Tibial nerve (tissue), 3 donors: Measurements from ENCODE around the gene LRRC8D.

Experiments used
- CTCF ChIP-seq, 5 experiments: fragments of 200-600 bp in 3 of 5; fragments of 450-650 bp in 2 of 5; sonication (generic) in 3 of 5; IDR thresholded peaks; one replicate each; pipeline ENCODE4 v1.5.1; 2016 to 2019; ENCODE audit warnings: antibody characterized with exemption in 5 of 5, mild to moderate bottlenecking in 3 of 5, moderate library complexity in 2 of 5
- POLR2A ChIP-seq, 2 donors: fragments of 450-650 bp; IDR thresholded peaks; one replicate each; pipeline ENCODE4 v1.6.1; 2017; ENCODE audit warnings: antibody characterized with exemption in 2 of 2, mild to moderate bottlenecking in 2 of 2, moderate library complexity in 2 of 2

DNA sequence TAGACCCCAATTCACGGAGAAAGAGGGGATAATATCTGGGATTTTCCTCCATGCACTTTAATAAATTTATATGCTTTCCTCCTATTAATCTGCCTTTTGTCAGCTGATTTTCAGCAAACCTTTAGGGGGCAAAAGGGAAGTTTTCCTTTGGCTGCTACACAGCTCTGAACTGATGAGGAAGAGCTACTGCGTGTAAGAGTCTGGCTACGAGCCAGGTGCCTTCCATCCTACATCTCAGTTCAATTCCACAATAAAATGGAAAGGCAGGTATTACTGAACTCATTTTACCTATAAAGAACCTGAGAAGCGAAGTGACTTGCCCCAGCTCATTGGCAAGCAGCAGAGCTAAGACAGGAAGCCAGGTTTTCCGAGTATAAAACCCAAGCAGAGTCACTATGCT, 145.8 kb downstream of the LRRC8D start:
- TF ChIP-seq CTCF (IDR thresholded peaks at IDR 0.05) (no peak), POLR2A (IDR thresholded peaks at IDR 0.05) (no peak)
